CD14-positive monocyte (primary cell): ENCODE data around the gene TCTN1. TPM values are rescaled to one million over a fixed set of nuclear protein-coding genes. Genes with fewer than 3 reads are reported as not detected.

Experiments used
- DNase-seq, 3 donors: peaks; one replicate each; pipeline ENCODE4 v3.0.0-alpha.2; 2011 to 2022
- H2AFZ ChIP-seq: 2 replicates; pipeline ENCODE4 v1.6.0; 2012; ENCODE audit warnings: mild to moderate bottlenecking, low read depth, low read length, inconsistent platforms; ENCODE audit not compliant: insufficient read depth, poor library complexity, severe bottlenecking
- H3K27ac ChIP-seq, 2 donors: 1 replicate in 1 of 2; 2 replicates in 1 of 2; pipeline ENCODE4 v1.5.1; 2012 to 2013; ENCODE audit warnings: low read length in 2 of 2, control low read depth in 1 of 2, inconsistent platforms in 1 of 2, low read depth in 1 of 2, mild to moderate bottlenecking in 1 of 2
- H3K27me3 ChIP-seq, 2 donors: one replicate each; pipeline versions ENCODE4 v1.6.0 to v1.6.1; 2011 to 2013; ENCODE audit warnings: low read length in 2 of 2; ENCODE audit not compliant: control insufficient read depth in 2 of 2, insufficient read depth in 2 of 2
- H3K36me3 ChIP-seq, 2 donors: replicated peaks in 1 of 2; 1 replicate in 1 of 2; 2 replicates in 1 of 2; pipeline versions ENCODE4 v1.5.1 to v1.6.1; 2012 to 2013; ENCODE audit warnings: low read length in 2 of 2, control low read depth in 1 of 2, inconsistent platforms in 1 of 2, mild to moderate bottlenecking in 1 of 2; ENCODE audit not compliant: insufficient read depth in 2 of 2, control insufficient read depth in 1 of 2
- H3K4me1 ChIP-seq, 2 donors: 1 replicate in 1 of 2; 2 replicates in 1 of 2; pipeline versions ENCODE4 v1.5.1 to v1.6.1; 2012 to 2013; ENCODE audit warnings: low read length in 2 of 2, control low read depth in 1 of 2, inconsistent platforms in 1 of 2, mild to moderate bottlenecking in 1 of 2, moderate library complexity in 1 of 2; ENCODE audit not compliant: insufficient read depth in 2 of 2, control insufficient read depth in 1 of 2
- H3K4me2 ChIP-seq: replicated peaks from 2 replicates; pipeline ENCODE3; 2012; ENCODE audit warnings: low read length, moderate library complexity, mild to moderate bottlenecking; ENCODE audit not compliant: poor library complexity, severe bottlenecking; ENCODE audit errors: extremely low read depth
- H3K4me3 ChIP-seq, 3 experiments: fragments of 200-600 bp in 1 of 3; sonication (generic) in 1 of 3; replicated peaks in 1 of 3; 1 replicate in 2 of 3; 2 replicates in 1 of 3; pipeline ENCODE4 v1.5.1; 2011 to 2013; ENCODE audit warnings: low read length in 3 of 3, mild to moderate bottlenecking in 3 of 3, control low read depth in 2 of 3, low read depth in 2 of 3, inconsistent platforms in 1 of 3, moderate library complexity in 1 of 3
- H3K79me2 ChIP-seq: 2 replicates; pipeline ENCODE4 v1.6.0; 2012; ENCODE audit warnings: mild to moderate bottlenecking, control low read depth, inconsistent platforms, low read length, moderate library complexity; ENCODE audit not compliant: insufficient read depth
- H3K9ac ChIP-seq: 2 replicates; pipeline ENCODE4 v1.6.0; 2017; ENCODE audit warnings: low read length, mild to moderate bottlenecking; ENCODE audit not compliant: insufficient read depth, poor library complexity, severe bottlenecking
- H3K9me3 ChIP-seq, 2 donors: replicated peaks in 1 of 2; 1 replicate in 1 of 2; 2 replicates in 1 of 2; pipeline versions ENCODE4 v1.5.1 to v1.6.1; 2012 to 2013; ENCODE audit warnings: low read length in 2 of 2, control low read depth in 1 of 2; ENCODE audit not compliant: control insufficient read depth in 1 of 2, insufficient read depth in 1 of 2
- H4K20me1 ChIP-seq: 2 replicates; pipeline ENCODE4 v1.6.0; 2012; ENCODE audit warnings: mild to moderate bottlenecking, low read length, control low read depth, moderate library complexity; ENCODE audit not compliant: insufficient read depth
- H3K27ac Mint-ChIP-seq, 7 donors: one replicate each; pipeline ENCODE4 v1.8.0; 2020; ENCODE audit warnings: mild to moderate bottlenecking in 7 of 7, mixed read lengths in 7 of 7, moderate library complexity in 6 of 7, inconsistent platforms in 2 of 7
- H3K27me3 Mint-ChIP-seq, 3 donors: one replicate each; pipeline ENCODE4 v1.8.0; 2021 to 2022; ENCODE audit warnings: low read depth in 3 of 3, mild to moderate bottlenecking in 3 of 3, mixed read lengths in 3 of 3, moderate library complexity in 3 of 3, inconsistent platforms in 1 of 3
- H3K36me3 Mint-ChIP-seq, 2 donors: one replicate each; pipeline ENCODE4 v1.8.0; 2020; ENCODE audit warnings: mixed read lengths in 2 of 2, inconsistent platforms in 1 of 2, mild to moderate bottlenecking in 1 of 2
- H3K4me1 Mint-ChIP-seq: one replicate; pipeline ENCODE4 v1.8.0; 2020; ENCODE audit warnings: mild to moderate bottlenecking, mixed read lengths
- H3K4me3 Mint-ChIP-seq, 2 donors: one replicate each; pipeline ENCODE4 v1.8.0; 2020; ENCODE audit warnings: mild to moderate bottlenecking in 2 of 2, mixed read lengths in 2 of 2, moderate library complexity in 1 of 2
- H3K9me3 Mint-ChIP-seq, 7 donors: one replicate each; pipeline ENCODE4 v1.8.0; 2020 to 2022; ENCODE audit warnings: mixed read lengths in 7 of 7, mild to moderate bottlenecking in 6 of 7, moderate library complexity in 6 of 7, inconsistent platforms in 2 of 7
- WGBS: methylation state at CpG from one replicate; pipeline ENCODE4 v1.1.5; 2013; ENCODE audit warnings: missing lambda C conversion rate; ENCODE audit not compliant: insufficient coverage; 5-methylcytosine and 5-hydroxymethylcytosine counted together
- intact Hi-C, 2 donors: fragments of 100-400 bp; cut with micrococcal nuclease; formaldehyde crosslinking; loops; one replicate each; pipeline versions ENCODE4 v1.15.0 to v1.15.1; 2023
- polyA plus RNA-seq, 3 donors: library from polyadenylated mRNA; depleted of rRNA in 1 of 3; unstranded in 2 of 3; stranded (reverse) in 1 of 3; fragments of 300-500 nt in 2 of 3; fragments of >200 nt in 1 of 3; fragmentation: Illumina TruSeq in 2 of 3; gene quantifications; 1 replicate in 2 of 3; 2 replicates in 1 of 3; pipeline ENCODE4 v1.2.3, GENCODE V29; 2012 to 2021
- TF ChIP-seq, protein P1 (sequence below): fragments of 200-600 bp; IDR thresholded peaks from one replicate; pipeline ENCODE4 v1.8.0; 2022; ENCODE audit warnings: antibody characterized with exemption, mild to moderate bottlenecking

TCTN1 gene
- polyA plus RNA-seq, 3 donors, result 4.0 to 6.1 (median 4.5) TPM

DNA sequence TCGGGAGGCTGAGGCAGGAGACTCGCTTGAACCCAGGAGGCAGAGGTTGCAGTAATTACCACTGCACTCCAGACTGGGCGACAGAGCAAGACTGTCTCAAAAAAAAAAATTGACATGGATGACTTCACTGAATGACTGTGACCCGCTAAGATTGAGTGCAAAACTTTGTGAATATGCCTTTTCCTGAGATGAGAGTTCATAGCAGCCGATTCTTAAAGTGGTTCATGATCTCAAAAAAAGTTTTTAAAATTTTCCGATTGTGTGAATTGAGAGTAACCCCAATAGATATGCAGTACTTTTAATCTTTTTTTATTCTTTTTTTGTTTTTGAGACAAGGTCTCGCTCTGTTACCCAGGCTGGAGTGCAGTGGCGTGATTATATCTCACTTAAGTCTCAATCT lies 1.2 kb downstream of the TCTN1 start:
- Histone ChIP-seq H3K9ac (no peak overlapping the region), H3K4me2 (no peak overlapping the region), H3K4me3 (no peak overlapping the region), H3K36me3 (no peaks in the 10 kb centered on the region), H3K4me1 (peaks cover 12 to 16% of the 10 kb centered on the region in 2 donors), H3K79me2 (no peaks in the 10 kb centered on the region), H3K27ac (no peak overlapping the region), H3K9me3 (no peaks in the 10 kb centered on the region), H3K27me3 (no peaks in the 10 kb centered on the region), H4K20me1 (no peaks in the 10 kb centered on the region), H2AFZ (no peak overlapping the region)
- Mint-ChIP-seq H3K27me3 (peaks cover 0 to 4% (median 3%) of the 10 kb centered on the region in 3 donors), H3K36me3 (peaks cover 0 to 3% of the 10 kb centered on the region in 2 donors), H3K4me1 (peaks cover 2% of the 10 kb centered on the region), H3K4me3 (no peak overlapping the region), H3K9me3 (no peaks in the 10 kb centered on the region), H3K27ac (no peak overlapping the region)
- no peak for DNase-seq
- TF ChIP-seq, protein P1, sequence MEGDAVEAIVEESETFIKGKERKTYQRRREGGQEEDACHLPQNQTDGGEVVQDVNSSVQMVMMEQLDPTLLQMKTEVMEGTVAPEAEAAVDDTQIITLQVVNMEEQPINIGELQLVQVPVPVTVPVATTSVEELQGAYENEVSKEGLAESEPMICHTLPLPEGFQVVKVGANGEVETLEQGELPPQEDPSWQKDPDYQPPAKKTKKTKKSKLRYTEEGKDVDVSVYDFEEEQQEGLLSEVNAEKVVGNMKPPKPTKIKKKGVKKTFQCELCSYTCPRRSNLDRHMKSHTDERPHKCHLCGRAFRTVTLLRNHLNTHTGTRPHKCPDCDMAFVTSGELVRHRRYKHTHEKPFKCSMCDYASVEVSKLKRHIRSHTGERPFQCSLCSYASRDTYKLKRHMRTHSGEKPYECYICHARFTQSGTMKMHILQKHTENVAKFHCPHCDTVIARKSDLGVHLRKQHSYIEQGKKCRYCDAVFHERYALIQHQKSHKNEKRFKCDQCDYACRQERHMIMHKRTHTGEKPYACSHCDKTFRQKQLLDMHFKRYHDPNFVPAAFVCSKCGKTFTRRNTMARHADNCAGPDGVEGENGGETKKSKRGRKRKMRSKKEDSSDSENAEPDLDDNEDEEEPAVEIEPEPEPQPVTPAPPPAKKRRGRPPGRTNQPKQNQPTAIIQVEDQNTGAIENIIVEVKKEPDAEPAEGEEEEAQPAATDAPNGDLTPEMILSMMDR, result no peak
- WGBS, result 75% methylated on average over 7 of the region's 8 CpGs
- intact Hi-C loops, result loop anchor here in 1 of 2 donors (5.0 kb wide), 1 partner anchor 113 kb away; the partner anchor contains the start of genes RAD9B and VPS29

DNA sequence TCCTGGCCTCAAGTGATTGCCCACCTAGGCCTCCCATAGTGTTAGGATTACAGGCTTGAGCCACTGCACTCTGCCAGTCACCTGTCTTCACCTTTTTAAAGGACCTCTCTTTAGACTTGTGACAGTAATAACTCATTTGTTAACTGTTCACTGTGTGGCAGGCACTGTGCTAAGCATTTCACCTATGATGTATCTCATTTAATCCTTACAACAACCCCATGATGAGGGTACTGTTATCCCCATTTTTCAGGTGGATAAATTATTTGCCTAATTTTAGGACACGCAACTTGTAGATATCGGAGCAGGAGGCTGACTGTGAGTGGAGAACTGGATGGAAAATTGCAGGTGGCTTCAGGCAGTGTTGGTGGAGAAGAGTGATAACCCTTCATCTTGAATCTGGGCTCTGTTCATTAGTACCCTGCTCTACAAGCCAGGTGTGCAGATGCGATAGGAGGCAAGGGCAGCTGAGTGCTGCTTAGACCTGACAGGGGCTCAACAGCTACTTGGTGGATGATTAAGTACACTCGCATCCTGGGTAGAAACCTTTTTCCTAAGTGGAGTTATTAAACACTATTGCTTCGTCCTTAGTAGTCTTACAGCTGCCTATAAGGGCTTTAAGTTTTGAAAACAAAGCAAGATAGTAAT lies 2.7 kb downstream of the TCTN1 start:
- Histone ChIP-seq H3K9ac (no peak overlapping the region), H3K27ac (no peak overlapping the region), H4K20me1 (no peaks in the 10 kb centered on the region), H3K4me1 (peaks cover 12 to 16% of the 10 kb centered on the region in 2 donors), H3K79me2 (no peaks in the 10 kb centered on the region), H3K4me2 (no peak overlapping the region), H3K27me3 (no peaks in the 10 kb centered on the region), H3K9me3 (no peaks in the 10 kb centered on the region), H2AFZ (no peak overlapping the region), H3K36me3 (no peaks in the 10 kb centered on the region), H3K4me3 (no peak overlapping the region)
- DNase-seq, result no peak
- Mint-ChIP-seq H3K4me3 (no peak overlapping the region), H3K27me3 (peaks cover 0 to 5% (median 3%) of the 10 kb centered on the region in 3 donors), H3K36me3 (peaks cover 0 to 3% of the 10 kb centered on the region in 2 donors), H3K4me1 (peaks cover 2% of the 10 kb centered on the region), H3K9me3 (no peaks in the 10 kb centered on the region), H3K27ac (no peak overlapping the region)
- TF ChIP-seq, protein P1, result no peak
- intact Hi-C loops, result loop anchor here in 1 of 2 donors (5.0 kb wide), 1 partner anchor 114 kb away; the partner anchor contains the start of genes RAD9B and VPS29
- 94% methylated on average over 2 of the region's 5 CpGs for WGBS
